ENCODE measurements around the gene L3MBTL4. TPM values are rescaled to one million over a fixed set of nuclear protein-coding genes. Genes with fewer than 3 reads are reported as not detected.

L3MBTL4 gene
- total and polyA plus RNA-seq, 12 donors = 3.9 to 22.6 (median 8.7) TPM

GRCh38 chr18:5993938-5994337 lies 420.8 kb downstream of the L3MBTL4 start:
- intact Hi-C loops (cut with DNase I) = no loop called here
- no peak overlapping the region for H3K4me3 ChIP-seq
- no peaks in the 10 kb centered on the region for H3K9me3 ChIP-seq (replicated peaks in 1 of 3)
- no peak for DNase-seq
- H3K27me3 ChIP-seq = no peaks in the 10 kb centered on the region
- H3K36me3 ChIP-seq (replicated peaks in 1 of 2) = no peaks in the 10 kb centered on the region
- no peaks in the 10 kb centered on the region for H3K4me1 ChIP-seq (replicated peaks in 1 of 2)
- H3K27ac ChIP-seq = no peak overlapping the region
- WGBS, 4 donors = 91 to 98% (median 96%) methylated on average over 9 of the region's 9 CpGs
- TF ChIP-seq CTCF (IDR thresholded peaks at IDR 0.05) (no peak), POLR2A (IDR thresholded peaks at IDR 0.05) (no peak)

GRCh38 chr18:5992381-5992780 lies 422.3 kb downstream of the L3MBTL4 start:
- Histone ChIP-seq H3K27me3 (no peaks in the 10 kb centered on the region), H3K4me1 (replicated peaks in 1 of 2) (no peaks in the 10 kb centered on the region), H3K36me3 (replicated peaks in 1 of 2) (no peaks in the 10 kb centered on the region), H3K4me3 (no peak overlapping the region), H3K9me3 (replicated peaks in 1 of 3) (no peaks in the 10 kb centered on the region), H3K27ac (no peak overlapping the region)
- WGBS, 4 donors = 94 to 97% (median 95%) methylated on average over 7 of the region's 7 CpGs
- no peak for DNase-seq
- TF ChIP-seq CTCF (IDR thresholded peaks at IDR 0.05) (no peak), POLR2A (IDR thresholded peaks at IDR 0.05) (no peak)
- intact Hi-C loops (cut with DNase I) = no loop called here

GRCh38 chr18:5987249-5987648 lies 427.5 kb downstream of the L3MBTL4 start:
- WGBS, 4 donors = 53 to 68% (median 64%) methylated on average over 5 of the region's 5 CpGs
- no peaks in the 10 kb centered on the region for H3K9me3 ChIP-seq (replicated peaks in 1 of 3)
- no peak for DNase-seq
- TF ChIP-seq CTCF (IDR thresholded peaks at IDR 0.05) (no peak), POLR2A (IDR thresholded peaks at IDR 0.05) (no peak)
- H3K4me3 ChIP-seq = no peak overlapping the region
- no peaks in the 10 kb centered on the region for H3K4me1 ChIP-seq (replicated peaks in 1 of 2)
- H3K27me3 ChIP-seq = no peaks in the 10 kb centered on the region
- no peak overlapping the region for H3K27ac ChIP-seq
- intact Hi-C loops (cut with DNase I) = no loop called here
- H3K36me3 ChIP-seq (replicated peaks in 1 of 2) = no peaks in the 10 kb centered on the region

GRCh38 chr18:5986257-5986931 lies 428.3 kb downstream of the L3MBTL4 start:
- 83 to 92% (median 87%) methylated on average over 5 of the region's 5 CpGs for WGBS, 4 donors
- no peaks in the 10 kb centered on the region for H3K36me3 ChIP-seq (replicated peaks in 1 of 2)
- intact Hi-C loops (cut with DNase I) = no loop called here
- no peak overlapping the region for H3K27ac ChIP-seq
- TF ChIP-seq POLR2A (IDR thresholded peaks at IDR 0.05) (no peak), CTCF (IDR thresholded peaks at IDR 0.05) (no peak)
- DNase-seq = no peak
- no peaks in the 10 kb centered on the region for H3K4me1 ChIP-seq (replicated peaks in 1 of 2)
- H3K27me3 ChIP-seq = no peaks in the 10 kb centered on the region
- no peak overlapping the region for H3K4me3 ChIP-seq
- H3K9me3 ChIP-seq (replicated peaks in 1 of 3) = no peaks in the 10 kb centered on the region

Measured in adrenal gland (tissue), 12 donors.